ENCODE results near the gene TDRD7. TPM values are rescaled to one million over a fixed set of nuclear protein-coding genes. Genes with fewer than 3 reads are reported as not detected.

TDRD7 gene
- total and polyA plus RNA-seq, 2 of the 8 experiments (the other 6 are each of a cell fraction or from before 2014, with no cell fraction given), result 1.2 to 2.3 TPM

- no peak overlapping the region for H3K4me3 ChIP-seq (ENCODE audit: extremely low read depth in 1 of 4, insufficient read depth in 2 of 4, low read depth in 3 of 4, low read length in 4 of 4)
- H3K9ac ChIP-seq (replicated peaks in 1 of 4; ENCODE audit: extremely low read depth in 1 of 4, low read depth in 3 of 4, low read length in 3 of 4), result no peak overlapping the region
- H3K27ac ChIP-seq (ENCODE audit: low read depth, low read length), result no peak overlapping the region
- H2BK5ac ChIP-seq (ENCODE audit: low read depth, low read length), result no peak overlapping the region
- no peak overlapping the region for H2BK15ac ChIP-seq (ENCODE audit: low read length)
- ChIA-PET CTCF (ENCODE audit: partially characterized antibody) (interaction anchor here (0.6 to 6.0 kb wide), 9 partner anchors 13 to 111 kb away, joined by 3 to 39 read pairs (median 7); no protein-coding TSS in a partner anchor), POLR2A (ENCODE audit: partially characterized antibody) (no interaction called here)
- no peak overlapping the region for H4K91ac ChIP-seq (replicated peaks; ENCODE audit: insufficient read length, low read length)
- no peak overlapping the region for H2BK120ac ChIP-seq (replicated peaks; ENCODE audit: low read depth, low read length)
- H2BK20ac ChIP-seq (ENCODE audit: low read length), result no peak overlapping the region
- DNase-seq (ENCODE audit: low read depth in 1 of 2, low spot score in 2 of 2) (peak in 1 of 2 experiments; percentile 29), FAIRE-seq (no peak)
- no peak overlapping the region for H3K14ac ChIP-seq (ENCODE audit: insufficient read length)
- H4K20me1 ChIP-seq (replicated peaks in 1 of 2; ENCODE audit: control insufficient read depth in 1 of 2, insufficient read depth in 2 of 2, low read length in 2 of 2), result no peaks in the 10 kb centered on the region
- H3K79me2 ChIP-seq (ENCODE audit: control insufficient read depth in 1 of 2, insufficient read depth in 2 of 2, low read length in 2 of 2), result no peaks in the 10 kb centered on the region
- H3K4me1 ChIP-seq (replicated peaks in 1 of 4; ENCODE audit: control insufficient read depth in 3 of 4, insufficient read depth in 4 of 4, low read length in 3 of 4), result peaks cover 0 to 6% (median 5%) of the 10 kb centered on the region in 4 experiments; a peak in 5 of 7 replicates
- no peaks in the 10 kb centered on the region for H3K79me1 ChIP-seq (ENCODE audit: low read depth, low read length)
- no peak overlapping the region for H4K5ac ChIP-seq (ENCODE audit: insufficient read length, low read depth, low read length)
- H2BK12ac ChIP-seq (ENCODE audit: low read depth, low read length), result no peak overlapping the region
- H3K56ac ChIP-seq (replicated peaks; ENCODE audit: insufficient read length, low read depth, low read length), result no peak overlapping the region
- H3K4me2 ChIP-seq (ENCODE audit: insufficient read depth in 1 of 2, low read depth in 2 of 2, low read length in 2 of 2), result no peak overlapping the region; a peak in 1 of 4 replicates
- H2AFZ ChIP-seq (ENCODE audit: low read length), result no peak overlapping the region
- 91% methylated on average over 8 of the region's 8 CpGs; no CpG with 5 or more reads in 1 of the 2 experiments for WGBS, 2 experiments (ENCODE audit: extremely low coverage in 1 of 2, insufficient coverage in 1 of 2, insufficient read length in 1 of 2, insufficient replicate concordance in 2 of 2, low coverage in 1 of 2, low lambda C conversion rate in 2 of 2, missing lambda C conversion rate in 1 of 2)
- H3K23me2 ChIP-seq (ENCODE audit: low read depth, low read length), result peaks cover 15% of the 10 kb centered on the region
- no peaks in the 10 kb centered on the region for H3K9me3 ChIP-seq (ENCODE audit: insufficient read depth in 2 of 2, low read depth in 1 of 2, low read length in 1 of 2)
- no peak overlapping the region for H4K8ac ChIP-seq (ENCODE audit: extremely low read depth, insufficient read depth, low read length)
- H3K23ac ChIP-seq (ENCODE audit: insufficient read length), result no peak overlapping the region
- no peak overlapping the region for H2AK5ac ChIP-seq (ENCODE audit: low read depth, low read length)
- no peak overlapping the region for H3K4ac ChIP-seq (replicated peaks; ENCODE audit: insufficient read length, low read depth, low read length)
- no peaks in the 10 kb centered on the region for H3K36me3 ChIP-seq (ENCODE audit: control insufficient read depth in 2 of 4, insufficient read depth in 4 of 4, low read length in 3 of 4)
- H3K27me3 ChIP-seq (replicated peaks in 1 of 4; ENCODE audit: control insufficient read depth in 3 of 4, extremely low read depth in 1 of 4, insufficient read depth in 3 of 4, low read length in 3 of 4), result peaks cover 34 to 52% (median 43%) of the 10 kb centered on the region in 4 experiments
- no peak overlapping the region for H3K18ac ChIP-seq (ENCODE audit: extremely low read depth, low read length)
- no peak for TF ChIP-seq BRCA1 (IDR thresholded peaks at IDR 0.05; ENCODE audit: low read depth, low read length)
- TF ChIP-seq EZH2 (IDR thresholded peaks at IDR 0.05; ENCODE audit: low read depth, low read length, severe bottlenecking), result no peak
- TF ChIP-seq BACH1 (IDR thresholded peaks at IDR 0.05; ENCODE audit: low read length), result no peak
- no peak for TF ChIP-seq CTBP2 (IDR thresholded peaks at IDR 0.05; ENCODE audit: borderline replicate concordance, insufficient read depth, insufficient read length, low read length)
- TF ChIP-seq TAF7 (optimal IDR thresholded peaks at IDR 0.05; ENCODE audit: borderline replicate concordance, low read depth, low read length), result no peak
- no peak for TF ChIP-seq EGR1 (IDR thresholded peaks at IDR 0.05; ENCODE audit: borderline replicate concordance, low read depth, low read length)
- TF ChIP-seq JUN (IDR thresholded peaks at IDR 0.05; ENCODE audit: low read depth, low read length), result no peak
- TF ChIP-seq SIN3A (conservative IDR thresholded peaks at IDR 0.05 in 1 of 2, IDR thresholded peaks at IDR 0.05 in 1 of 2; ENCODE audit: low read depth in 1 of 2, low read length in 2 of 2), result no peak
- no peak for TF ChIP-seq HDAC2 (IDR thresholded peaks at IDR 0.05; ENCODE audit: borderline replicate concordance in 1 of 2, low read depth in 2 of 2, low read length in 2 of 2)
- TF ChIP-seq SUZ12 (IDR thresholded peaks at IDR 0.05; ENCODE audit: low read length), result no peak
- TF ChIP-seq ASH2L (IDR thresholded peaks at IDR 0.05; ENCODE audit: low read length), result no peak
These were observed 92.7 kb downstream of the TDRD7 start for GRCh38 chr9:97504381-97505216.

Data from H1 (cell line).